ENCODE data around the gene ARHGAP11A.
A peak's percentile ranks its signal among the peaks of the same experiment; 100 is the strongest.

ARHGAP11A gene

GRCh38 chr15:32652178-32652577 is 36.9 kb downstream of the ARHGAP11A start:
- TF ChIP-seq CTCF (IDR thresholded peaks at IDR 0.05; ENCODE audit: extremely low read depth, missing control alignments), result no peak
- DNase-seq (ENCODE audit: low spot score), result no peak

GRCh38 chr15:32656091-32656490 is 40.8 kb downstream of the ARHGAP11A start:
- DNase-seq (ENCODE audit: low spot score), result no peak
- no peak for TF ChIP-seq CTCF (IDR thresholded peaks at IDR 0.05; ENCODE audit: extremely low read depth, missing control alignments)

- no peak for TF ChIP-seq CTCF (IDR thresholded peaks at IDR 0.05; ENCODE audit: extremely low read depth, missing control alignments)
Measured at GRCh38 chr15:32656496-32656895, 41.2 kb downstream of the ARHGAP11A start.

GRCh38 chr15:32657198-32657883 is 42.0 kb downstream of the ARHGAP11A start:
- no peak for TF ChIP-seq CTCF (IDR thresholded peaks at IDR 0.05; ENCODE audit: extremely low read depth, missing control alignments)
- peak; percentile 22 for DNase-seq (ENCODE audit: low spot score)

More at GRCh38 chr15:32656496-32656895, 41.2 kb downstream of the ARHGAP11A start:
- no peak for DNase-seq (ENCODE audit: low spot score)

- TF ChIP-seq CTCF (IDR thresholded peaks at IDR 0.05; ENCODE audit: extremely low read depth, missing control alignments), result no peak
- no peak for DNase-seq (ENCODE audit: low spot score)
Measured at GRCh38 chr15:32657941-32658340, 42.6 kb downstream of the ARHGAP11A start.

GRCh38 chr15:32659340-32660155 is 44.2 kb downstream of the ARHGAP11A start:
- no peak for DNase-seq (ENCODE audit: low spot score)
- TF ChIP-seq CTCF (IDR thresholded peaks at IDR 0.05; ENCODE audit: extremely low read depth, missing control alignments), result no peak

GRCh38 chr15:32663671-32664070 is 48.4 kb downstream of the ARHGAP11A start:
- DNase-seq (ENCODE audit: low spot score), result no peak
- TF ChIP-seq CTCF (IDR thresholded peaks at IDR 0.05; ENCODE audit: extremely low read depth, missing control alignments), result no peak

Measured in GM20000 (cell line).